Keratinocyte (primary cell): ENCODE data around the gene NUAK1. TPM values are rescaled to one million over a fixed set of nuclear protein-coding genes. Genes with fewer than 3 reads are reported as not detected.

Experiments
- DNase-seq: peaks from one replicate; pipeline ENCODE4 v3.0.0-alpha.2; 2011; ENCODE audit warnings: low read depth, missing footprints, low spot score
- FAIRE-seq: peaks from 2 replicates; lab custom pipeline; 2011; peaks lifted over from hg19 to GRCh38; lab: Jason Lieb, UNC
- H2AFZ ChIP-seq: 2 replicates; pipeline ENCODE4 v1.6.0; 2012; ENCODE audit warnings: low read length, control low read depth, inconsistent platforms; ENCODE audit not compliant: control insufficient read depth
- H3K27ac ChIP-seq: 2 replicates; pipeline ENCODE4 v1.5.1; 2011; ENCODE audit warnings: low read length; ENCODE audit not compliant: control insufficient read depth, insufficient read depth
- H3K27me3 ChIP-seq: 3 replicates; pipeline ENCODE4 v1.6.0; 2011; ENCODE audit warnings: low read length; ENCODE audit not compliant: control insufficient read depth, insufficient read depth; ENCODE audit errors: extremely low read depth
- H3K36me3 ChIP-seq, 2 experiments: 2 replicates in 1 of 2; 3 replicates in 1 of 2; pipeline ENCODE4 v1.5.1; 2011; ENCODE audit warnings: low read length in 2 of 2, mild to moderate bottlenecking in 1 of 2; ENCODE audit not compliant: control insufficient read depth in 2 of 2, insufficient read depth in 2 of 2; ENCODE audit errors: extremely low read depth in 1 of 2
- H3K4me1 ChIP-seq: 3 replicates; pipeline ENCODE4 v1.5.1; 2011; ENCODE audit warnings: low read length; ENCODE audit not compliant: control insufficient read depth, insufficient read depth; ENCODE audit errors: extremely low read depth
- H3K4me2 ChIP-seq: 3 replicates; pipeline ENCODE4 v1.6.0; 2011; ENCODE audit warnings: low read depth, low read length; ENCODE audit not compliant: control insufficient read depth, insufficient read depth; ENCODE audit errors: extremely low read depth
- H3K4me3 ChIP-seq, 3 experiments: fragments of 200-600 bp in 1 of 3; sonication (generic) in 1 of 3; 2 replicates in 2 of 3; 3 replicates in 1 of 3; pipeline ENCODE4 v1.5.1; 2011 to 2016; ENCODE audit warnings: low read length in 3 of 3, mild to moderate bottlenecking in 3 of 3, control low read depth in 2 of 3, inconsistent platforms in 1 of 3, low read depth in 1 of 3, mixed read lengths in 1 of 3, mixed run types in 1 of 3, moderate library complexity in 1 of 3; ENCODE audit not compliant: control insufficient read depth in 2 of 3, insufficient read depth in 2 of 3; ENCODE audit errors: extremely low read depth in 1 of 3
- H3K79me2 ChIP-seq: 2 replicates; pipeline ENCODE4 v1.6.0; 2012; ENCODE audit warnings: low read length; ENCODE audit not compliant: control insufficient read depth, insufficient read depth
- H3K9ac ChIP-seq: 3 replicates; pipeline ENCODE4 v1.6.0; 2011; ENCODE audit warnings: low read length; ENCODE audit not compliant: control insufficient read depth, insufficient read depth; ENCODE audit errors: extremely low read depth
- H3K9me1 ChIP-seq: 3 replicates; pipeline ENCODE4 v1.6.0; 2011; ENCODE audit warnings: low read length; ENCODE audit not compliant: control insufficient read depth, insufficient read depth; ENCODE audit errors: extremely low read depth
- H3K9me3 ChIP-seq: 2 replicates; pipeline ENCODE4 v1.5.1; 2012; ENCODE audit warnings: low read depth, low read length; ENCODE audit not compliant: control insufficient read depth
- H4K20me1 ChIP-seq: 3 replicates; pipeline ENCODE4 v1.6.0; 2011; ENCODE audit warnings: low read length; ENCODE audit not compliant: control insufficient read depth, insufficient read depth; ENCODE audit errors: extremely low read depth
- EZH2 ChIP-seq: IDR thresholded peaks from one replicate; pipeline ENCODE4 v1.6.1; 2012; ENCODE audit warnings: inconsistent platforms, mild to moderate bottlenecking, low read length, moderate library complexity
- dilution Hi-C: fragments of 300-500 bp; cut with MboI; formaldehyde crosslinking; loops from one replicate; pipeline ENCODE4 v1.7.0; 2020; ENCODE audit warnings: low sequenced_read_pairs; ENCODE audit not compliant: extremely low pct_ligation_motif_present
- polyA plus RNA-seq, 5 experiments: library from polyadenylated mRNA; depleted of rRNA in 3 of 5; stranded (reverse) in 3 of 5; stranded (forward) in 1 of 5; unstranded in 1 of 5; fragments of >200 nt; gene quantifications; 1 replicate in 1 of 5; 2 replicates in 3 of 5; 3 replicates in 1 of 5; pipeline versions ENCODE4 v1.2.1 to v1.2.3, GENCODE V29; 2011 to 2012; ENCODE audit warnings: missing spikeins in 2 of 5, low read depth in 1 of 5, low replicate concordance in 1 of 5
- TF ChIP-seq, protein P1 (sequence below), 3 experiments: IDR thresholded peaks in 1 of 3; conservative IDR thresholded peaks in 1 of 3; optimal IDR thresholded peaks in 1 of 3; 2 replicates in 2 of 3; 3 replicates in 1 of 3; pipeline versions ENCODE3 to v1.5.1; 2011; ENCODE audit warnings: low read length in 3 of 3, mild to moderate bottlenecking in 3 of 3, moderate library complexity in 2 of 3, control low read depth in 1 of 3, inconsistent platforms in 1 of 3; ENCODE audit not compliant: insufficient read depth in 2 of 3; ENCODE audit errors: extremely low read depth in 1 of 3

The NUAK1 gene
- polyA plus RNA-seq, 1 donor (not counting 4 experiments of a cell fraction or from before 2014, with no cell fraction given), result 12.3 TPM

DNA sequence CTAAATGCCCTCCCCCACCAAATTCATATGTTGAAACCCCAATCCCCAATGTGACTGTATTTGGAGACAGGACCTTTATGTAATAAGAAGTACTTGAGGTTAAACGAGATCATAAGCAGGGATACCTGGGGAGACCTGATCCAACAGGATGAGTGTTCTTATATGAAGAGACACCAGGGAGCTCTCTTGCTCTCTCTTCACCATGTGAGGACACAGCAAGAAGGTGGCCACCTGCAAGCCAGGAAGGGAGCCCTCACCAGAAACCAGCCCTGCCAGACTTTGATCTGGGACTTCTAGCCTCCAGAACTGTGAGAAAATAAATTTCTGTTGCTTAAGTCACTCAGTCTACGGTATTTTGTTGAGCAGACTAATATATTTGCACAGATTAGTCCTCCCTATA, 113.6 kb downstream of the NUAK1 start:
- FAIRE-seq (no peak), DNase-seq (no peak)
- Histone ChIP-seq H3K4me3 (no peak overlapping the region), H3K27ac (no peak overlapping the region), H3K27me3 (no peaks in the 10 kb centered on the region), H3K36me3 (no peaks in the 10 kb centered on the region), H3K9me1 (no peaks in the 10 kb centered on the region), H3K4me2 (no peak overlapping the region), H3K9ac (no peak overlapping the region), H4K20me1 (no peaks in the 10 kb centered on the region), H3K9me3 (no peaks in the 10 kb centered on the region), H3K4me1 (peaks cover 4% of the 10 kb centered on the region), H2AFZ (no peak overlapping the region), H3K79me2 (no peaks in the 10 kb centered on the region)
- dilution Hi-C loops, result no loop called here
- no peak for TF ChIP-seq EZH2
- TF ChIP-seq, protein P1, sequence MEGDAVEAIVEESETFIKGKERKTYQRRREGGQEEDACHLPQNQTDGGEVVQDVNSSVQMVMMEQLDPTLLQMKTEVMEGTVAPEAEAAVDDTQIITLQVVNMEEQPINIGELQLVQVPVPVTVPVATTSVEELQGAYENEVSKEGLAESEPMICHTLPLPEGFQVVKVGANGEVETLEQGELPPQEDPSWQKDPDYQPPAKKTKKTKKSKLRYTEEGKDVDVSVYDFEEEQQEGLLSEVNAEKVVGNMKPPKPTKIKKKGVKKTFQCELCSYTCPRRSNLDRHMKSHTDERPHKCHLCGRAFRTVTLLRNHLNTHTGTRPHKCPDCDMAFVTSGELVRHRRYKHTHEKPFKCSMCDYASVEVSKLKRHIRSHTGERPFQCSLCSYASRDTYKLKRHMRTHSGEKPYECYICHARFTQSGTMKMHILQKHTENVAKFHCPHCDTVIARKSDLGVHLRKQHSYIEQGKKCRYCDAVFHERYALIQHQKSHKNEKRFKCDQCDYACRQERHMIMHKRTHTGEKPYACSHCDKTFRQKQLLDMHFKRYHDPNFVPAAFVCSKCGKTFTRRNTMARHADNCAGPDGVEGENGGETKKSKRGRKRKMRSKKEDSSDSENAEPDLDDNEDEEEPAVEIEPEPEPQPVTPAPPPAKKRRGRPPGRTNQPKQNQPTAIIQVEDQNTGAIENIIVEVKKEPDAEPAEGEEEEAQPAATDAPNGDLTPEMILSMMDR (optimal IDR thresholded peaks at IDR 0.05 in 1 of 3, IDR thresholded peaks at IDR 0.05 in 1 of 3, conservative IDR thresholded peaks at IDR 0.05 in 1 of 3; ENCODE audit: extremely low read depth in 1 of 3, insufficient read depth in 2 of 3, low read length in 3 of 3), result no peak

DNA sequence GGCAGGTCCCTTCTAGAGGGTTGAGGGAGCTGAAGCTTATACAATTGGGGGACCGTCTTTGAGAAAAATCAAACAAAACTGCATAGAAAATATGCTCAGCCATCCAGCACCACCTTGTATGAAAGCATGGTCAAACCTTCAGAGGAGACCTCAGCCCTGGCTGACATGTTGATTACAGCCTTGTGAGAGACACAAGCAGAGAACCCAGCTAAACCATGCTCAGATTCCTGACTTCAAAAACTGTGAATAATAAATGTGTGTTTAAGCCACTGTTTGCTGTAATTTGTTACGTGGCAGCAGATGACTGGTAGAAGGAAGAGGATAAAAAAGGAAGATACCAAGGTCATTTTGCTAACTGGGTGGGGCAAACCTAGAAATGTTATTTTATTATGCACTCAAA, 115.7 kb downstream of the NUAK1 start:
- no peak overlapping the region for H3K27ac ChIP-seq
- DNase-seq, result no peak
- no peaks in the 10 kb centered on the region for H3K79me2 ChIP-seq
- H3K4me1 ChIP-seq, result no peaks in the 10 kb centered on the region
- H3K9ac ChIP-seq, result no peak overlapping the region
- H4K20me1 ChIP-seq, result no peaks in the 10 kb centered on the region
- H3K4me2 ChIP-seq, result no peak overlapping the region
- no peaks in the 10 kb centered on the region for H3K9me3 ChIP-seq
- TF ChIP-seq EZH2, result no peak
- TF ChIP-seq, protein P1 (optimal IDR thresholded peaks at IDR 0.05 in 1 of 3, IDR thresholded peaks at IDR 0.05 in 1 of 3, conservative IDR thresholded peaks at IDR 0.05 in 1 of 3; ENCODE audit: extremely low read depth in 1 of 3, insufficient read depth in 2 of 3, low read length in 3 of 3), result no peak
- no peaks in the 10 kb centered on the region for H3K36me3 ChIP-seq
- dilution Hi-C loops, result no loop called here
- no peak overlapping the region for H2AFZ ChIP-seq
- FAIRE-seq, result peak; percentile 13
- no peaks in the 10 kb centered on the region for H3K27me3 ChIP-seq
- no peaks in the 10 kb centered on the region for H3K9me1 ChIP-seq
- H3K4me3 ChIP-seq, result no peak overlapping the region
